SW 1271 (cell line): ENCODE measurements around the gene FREM1.

ENCODE experiments used
- DNase-seq, 2 experiments: peaks; one replicate each; lab custom pipeline; 2025; lab: John Stamatoyannopoulos, UW

The FREM1 gene

GRCh38 chr9:14702200-14702720, 208.0 kb downstream of the FREM1 start:
- no peak for DNase-seq

GRCh38 chr9:14693251-14693861, 216.9 kb downstream of the FREM1 start, which contains the start of gene ZDHHC21:
Gene ZDHHC21, minus strand, starts transcription at chr9:14693432. Its CDS starts 19,092 bp downstream, at chr9:14674340.
- DNase-seq, result no peak

DNA sequence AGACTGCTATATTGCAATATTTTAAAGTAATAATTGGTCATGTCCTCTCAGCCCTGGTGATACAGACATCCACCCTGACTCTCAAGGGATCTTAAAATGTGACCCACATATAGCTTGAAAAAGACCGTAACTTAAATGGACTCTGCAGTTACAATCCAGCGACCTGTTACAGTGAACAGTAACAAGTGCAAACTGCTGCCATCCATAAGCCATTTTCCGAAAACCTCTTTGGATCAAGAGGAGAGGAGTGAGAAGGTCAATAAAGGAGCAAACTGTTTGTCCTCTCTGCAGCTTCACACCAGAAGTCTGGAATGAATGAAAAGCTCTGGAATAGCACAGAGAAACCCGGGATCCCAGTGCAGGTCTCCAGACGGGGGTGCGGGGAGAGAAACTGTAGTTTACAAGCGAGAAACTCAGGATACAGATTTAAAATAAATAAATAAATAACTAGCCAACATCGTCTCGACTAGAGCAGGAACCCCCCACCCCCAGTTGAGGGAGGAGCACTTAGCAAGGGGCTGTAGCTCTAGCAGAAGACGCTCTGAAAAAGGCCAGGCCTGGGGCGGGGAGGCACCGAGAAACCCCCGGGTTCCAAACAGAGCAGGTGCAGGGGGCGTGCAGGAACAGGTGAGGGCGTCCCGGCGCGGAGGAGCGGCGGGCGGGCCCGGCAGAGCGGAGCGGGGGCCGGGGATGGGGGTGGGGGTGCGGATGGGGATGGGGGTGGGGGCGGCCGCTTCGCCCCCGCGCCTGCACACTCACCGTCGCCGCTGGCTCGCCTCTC, 217.6 kb downstream of the FREM1 start:
- DNase-seq, result no peak

DNA sequence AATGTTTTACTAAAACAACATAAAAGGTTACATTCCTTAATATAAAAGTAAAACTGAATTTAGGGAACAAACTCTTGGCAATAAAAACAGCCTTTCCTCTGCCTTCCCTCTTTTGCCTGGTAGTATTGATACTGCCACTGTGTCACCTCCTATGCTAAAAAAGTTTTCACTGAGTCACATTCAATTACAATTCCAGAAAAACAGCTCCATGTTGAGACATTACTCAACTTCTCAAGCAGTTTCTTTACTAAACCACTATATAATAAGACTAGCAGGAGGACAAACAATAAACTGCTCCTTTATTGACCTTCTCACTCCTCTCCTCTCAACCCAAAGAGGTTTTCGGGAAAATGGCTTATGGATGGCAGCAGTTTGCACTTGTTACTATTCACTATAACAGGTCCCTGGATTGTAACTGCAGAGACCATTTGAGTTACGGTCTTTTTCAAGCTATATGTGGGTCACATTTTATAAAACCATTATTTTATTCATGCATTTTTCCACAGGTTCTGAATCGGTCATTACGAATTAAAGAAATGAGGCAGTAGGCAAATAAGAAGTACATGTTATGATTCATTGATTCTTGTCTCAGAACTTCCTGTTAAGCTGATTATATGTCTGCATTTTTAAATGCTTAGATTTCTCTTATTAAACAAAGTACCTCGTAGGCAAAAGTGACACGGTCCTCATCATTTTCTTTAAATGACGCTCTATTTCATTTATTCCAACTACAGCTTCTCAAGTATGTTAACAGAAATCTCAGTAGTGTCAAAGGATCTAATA, 219.1 kb downstream of the FREM1 start:
- no peak for DNase-seq

DNA sequence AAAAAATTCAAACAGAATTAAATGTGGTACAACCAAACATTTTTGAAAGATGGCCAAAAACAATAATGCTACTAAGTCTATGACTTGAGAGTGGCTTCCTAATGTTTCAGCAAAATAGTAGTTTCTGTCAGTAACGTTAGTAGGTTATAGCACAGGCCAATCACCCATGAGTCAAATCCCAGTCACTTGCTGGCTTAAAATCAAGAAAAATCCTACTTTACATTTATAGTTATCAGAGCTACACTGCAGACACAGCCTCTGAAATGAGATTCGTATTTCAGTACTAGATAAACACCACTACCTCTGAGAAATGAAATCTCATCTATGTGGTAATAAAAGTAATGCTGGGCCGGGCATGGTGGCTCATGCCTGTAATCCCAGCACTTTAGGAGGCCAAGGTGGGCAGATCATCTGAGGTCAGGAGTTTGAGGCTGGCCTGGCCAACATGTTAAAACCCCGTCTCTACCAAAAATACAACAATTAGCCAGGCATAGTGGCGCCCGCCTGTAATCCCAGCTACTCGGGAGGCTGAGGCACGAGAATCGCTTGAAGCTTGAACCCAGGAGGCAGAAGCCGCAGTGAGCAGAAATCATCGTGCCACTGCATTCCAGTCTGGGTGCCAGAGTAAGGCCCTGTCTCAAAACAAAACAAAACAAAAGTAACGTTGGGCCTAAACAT, 223.0 kb downstream of the FREM1 start:
- no peak for DNase-seq

GRCh38 chr9:14686168-14686567, 224.1 kb downstream of the FREM1 start:
- no peak for DNase-seq
